HepG2 (cell line): ENCODE results near the gene DHX16. TPM values are rescaled to one million over a fixed set of nuclear protein-coding genes. Genes with fewer than 3 reads are reported as not detected.

Source experiments
- ATAC-seq: fragments of 200-7000 bp; cut with Tn5 transposase; 3 replicates; pipeline ENCODE4 v1.9.1; 2020; ENCODE audit warnings: mild to moderate bottlenecking, moderate library complexity
- BruUV-seq: library from RNA; stranded (reverse); fragments of 400-500 nt; replicated peaks from 2 replicates; lab custom pipeline; 2021; lab: Mats Ljungman, UMichigan
- CTCF ChIA-PET: fragments of 300-600 bp; formaldehyde crosslinking; extraction: SDS; loops from one replicate; lab custom pipeline; 2021; ENCODE audit warnings: low total read pairs, inconsistent platforms, low intra/inter-chr PET ratio; lab: Yijun Ruan, JAX
- POLR2A ChIA-PET: fragments of 350-600 bp; sonication (Branson Sonifier 250); formaldehyde crosslinking; loops from one replicate; lab custom pipeline; 2020; ENCODE audit warnings: antibody characterized with exemption, inconsistent platforms; lab: Yijun Ruan, JAX
- DNase-seq: peaks from one replicate; pipeline ENCODE4 v3.0.0-alpha.2; 2015; ENCODE audit warnings: low spot score
- FAIRE-seq: peaks from 3 replicates; lab custom pipeline; 2011; peaks lifted over from hg19 to GRCh38; lab: Jason Lieb, UNC
- H2AFZ ChIP-seq: one replicate; pipeline ENCODE4 v1.6.1; 2011; ENCODE audit warnings: low read length, inconsistent platforms
- H3K27ac ChIP-seq: fragments of 300-600 bp; 3 replicates; pipeline ENCODE4 v1.8.0; 2011; ENCODE audit warnings: mixed run types, mild to moderate bottlenecking, mixed read lengths, low read length, inconsistent platforms; ENCODE audit not compliant: insufficient read depth; ENCODE audit errors: extremely low read length
- H3K27me3 ChIP-seq, 2 experiments: fragments of 200-600 bp in 1 of 2; 2 replicates in 1 of 2; 3 replicates in 1 of 2; pipeline versions ENCODE4 v1.6.0 to v1.8.0; 2011; ENCODE audit warnings: low read length in 2 of 2, mild to moderate bottlenecking in 2 of 2, moderate library complexity in 2 of 2, inconsistent platforms in 1 of 2; ENCODE audit not compliant: insufficient read depth in 2 of 2, control insufficient read depth in 1 of 2
- H3K36me3 ChIP-seq, 2 experiments: fragments of 200-600 bp in 1 of 2; replicated peaks in 1 of 2; 2 replicates in 1 of 2; 3 replicates in 1 of 2; pipeline versions ENCODE4 v1.5.1 to v1.8.0; 2011; ENCODE audit warnings: low read length in 2 of 2, inconsistent platforms in 1 of 2; ENCODE audit not compliant: insufficient read depth in 2 of 2, control insufficient read depth in 1 of 2
- H3K4me1 ChIP-seq: 2 replicates; pipeline ENCODE4 v1.5.1; 2012; ENCODE audit warnings: low read length, inconsistent platforms; ENCODE audit not compliant: insufficient read depth
- H3K4me2 ChIP-seq: 2 replicates; pipeline ENCODE4 v1.6.0; 2011; ENCODE audit warnings: low read depth, low read length, inconsistent platforms
- H3K4me3 ChIP-seq, 3 experiments: fragments of 200-600 bp in 1 of 3; sonication (generic), shearing (Covaris generic) in 1 of 3; replicated peaks in 1 of 3; 2 replicates each; pipeline ENCODE4 v1.5.1; 2011 to 2016; ENCODE audit warnings: low read length in 3 of 3, inconsistent platforms in 2 of 3, low read depth in 2 of 3, mild to moderate bottlenecking in 2 of 3, control low read depth in 1 of 3, mixed read lengths in 1 of 3; ENCODE audit not compliant: insufficient read depth in 1 of 3
- H3K79me2 ChIP-seq: one replicate; pipeline ENCODE4 v1.6.1; 2011; ENCODE audit warnings: low read length, inconsistent platforms; ENCODE audit not compliant: insufficient read depth
- H3K9ac ChIP-seq: 2 replicates; pipeline ENCODE4 v1.6.0; 2011; ENCODE audit warnings: mild to moderate bottlenecking, low read depth, low read length, inconsistent platforms; ENCODE audit not compliant: insufficient read depth
- H3K9me3 ChIP-seq: 2 replicates; pipeline ENCODE4 v1.5.1; 2012; ENCODE audit warnings: mild to moderate bottlenecking, low read length
- H4K20me1 ChIP-seq: 2 replicates; pipeline ENCODE4 v1.6.0; 2011; ENCODE audit warnings: inconsistent platforms, mild to moderate bottlenecking, low read length, moderate library complexity; ENCODE audit not compliant: insufficient read depth
- CEBPG ChIP-seq: IDR thresholded peaks from 2 replicates; pipeline ENCODE4 v1.6.1; 2016
- FOXP1 ChIP-seq, 2 experiments: fragments of 450-650 bp in 1 of 2; IDR thresholded peaks; 2 replicates each; pipeline ENCODE4 v1.6.1; 2017 to 2018; ENCODE audit warnings: antibody characterized with exemption in 1 of 2
- GATAD1 ChIP-seq: IDR thresholded peaks from 2 replicates; pipeline ENCODE4 v1.6.1; 2016; ENCODE audit warnings: missing genetic modification reagents, missing compliant biosample characterization
- HNRNPH1 ChIP-seq: fragments of 200-400 bp; formaldehyde crosslinking; optimal IDR thresholded peaks from 2 replicates; pipeline ENCODE3; 2017; ENCODE audit warnings: mild to moderate bottlenecking, low read depth, low read length
- HOXA5 ChIP-seq: sonication (generic); formaldehyde crosslinking; IDR thresholded peaks from 2 replicates; pipeline ENCODE4 v1.4.0; 2020; ENCODE audit warnings: missing genetic modification reagents
- JUNB ChIP-seq: sonication (generic); formaldehyde crosslinking; IDR thresholded peaks from 2 replicates; pipeline ENCODE4 v1.8.0; 2022; ENCODE audit warnings: missing genetic modification reagents, mild to moderate bottlenecking, borderline replicate concordance
- MAFK ChIP-seq, 2 experiments: IDR thresholded peaks in 1 of 2; conservative IDR thresholded peaks in 1 of 2; 2 replicates each; pipeline ENCODE4 v1.6.1; 2011; ENCODE audit warnings: improper control_type of control experiment in 2 of 2, low read length in 2 of 2
- NFATC3 ChIP-seq: sonication (generic); formaldehyde crosslinking; IDR thresholded peaks from 2 replicates; pipeline ENCODE4 v1.5.1; 2020; ENCODE audit warnings: mild to moderate bottlenecking, missing genetic modification reagents
- POLR2A ChIP-seq, 2 experiments: IDR thresholded peaks; 2 replicates each; pipeline ENCODE4 v1.6.1; 2011; ENCODE audit warnings: low read depth in 2 of 2, low read length in 2 of 2, mild to moderate bottlenecking in 1 of 2, moderate library complexity in 1 of 2; ENCODE audit not compliant: insufficient read depth in 1 of 2
- POLR2G ChIP-seq: fragments of 200-400 bp; formaldehyde crosslinking; IDR thresholded peaks from 2 replicates; pipeline ENCODE4 v1.6.1; 2018; ENCODE audit warnings: mild to moderate bottlenecking, low read depth, low read length, moderate library complexity
- RAD51 ChIP-seq: fragments of 450-650 bp; IDR thresholded peaks from 2 replicates; pipeline ENCODE4 v1.6.1; 2016; ENCODE audit warnings: borderline replicate concordance
- RBM22 ChIP-seq: fragments of 200-400 bp; formaldehyde crosslinking; optimal IDR thresholded peaks from 2 replicates; pipeline ENCODE3; 2017; ENCODE audit warnings: mild to moderate bottlenecking, low read length, moderate library complexity
- ZBTB8A ChIP-seq: sonication (generic); formaldehyde crosslinking; IDR thresholded peaks from 2 replicates; pipeline ENCODE4 v1.4.0; 2020; ENCODE audit warnings: mild to moderate bottlenecking, low read depth, missing genetic modification reagents, borderline replicate concordance
- ZNF207 ChIP-seq: fragments of 450-650 bp; IDR thresholded peaks from 2 replicates; pipeline ENCODE4 v1.6.1; 2016; ENCODE audit warnings: antibody characterized with exemption, borderline replicate concordance
- ZNF24 ChIP-seq: fragments of 450-650 bp; IDR thresholded peaks from 2 replicates; pipeline ENCODE4 v1.6.1; 2017; ENCODE audit warnings: antibody characterized with exemption, mild to moderate bottlenecking
- ZNF256 ChIP-seq: sonication (generic); formaldehyde crosslinking; conservative IDR thresholded peaks from 2 replicates; pipeline ENCODE4 v1.4.0; 2020; ENCODE audit warnings: missing genetic modification reagents
- ZNF383 ChIP-seq: sonication (generic); formaldehyde crosslinking; IDR thresholded peaks from 2 replicates; pipeline ENCODE4 v1.4.0; 2020; ENCODE audit warnings: missing genetic modification reagents, mild to moderate bottlenecking, borderline replicate concordance
- ZNF441 ChIP-seq: sonication (generic); formaldehyde crosslinking; IDR thresholded peaks from 2 replicates; pipeline ENCODE4 v1.7.0; 2021; ENCODE audit warnings: missing genetic modification reagents, borderline replicate concordance
- ZNF670 ChIP-seq: sonication (generic); formaldehyde crosslinking; IDR thresholded peaks from 2 replicates; pipeline ENCODE4 v1.8.0; 2022; ENCODE audit warnings: mild to moderate bottlenecking, missing genetic modification reagents, borderline replicate concordance
- ZNF749 ChIP-seq: sonication (generic); formaldehyde crosslinking; IDR thresholded peaks from 2 replicates; pipeline ENCODE4 v1.8.0; 2022; ENCODE audit warnings: mild to moderate bottlenecking, missing genetic modification reagents, moderate library complexity, borderline replicate concordance
- ZNF766 ChIP-seq: sonication (generic); formaldehyde crosslinking; IDR thresholded peaks from 2 replicates; pipeline ENCODE4 v1.5.0; 2020; ENCODE audit warnings: missing genetic modification reagents, borderline replicate concordance
- ZNF788 ChIP-seq: sonication (generic); formaldehyde crosslinking; IDR thresholded peaks from 2 replicates; pipeline ENCODE4 v1.5.0; 2020; ENCODE audit warnings: mild to moderate bottlenecking, missing genetic modification reagents, borderline replicate concordance
- WGBS: methylation state at CpG from one replicate; pipeline ENCODE4 v1.1.6; 2017; ENCODE audit warnings: low lambda C conversion rate; 5-methylcytosine and 5-hydroxymethylcytosine counted together
- in situ Hi-C: cut with HindIII; loops from 2 replicates; pipeline ENCODE4 v1.10.0; 2017; ENCODE audit warnings: low pct_unique_long_range_greater_than_20kb; ENCODE audit not compliant: extremely low pct_ligation_motif_present
- intact Hi-C: fragments of 100-400 bp; cut with micrococcal nuclease; formaldehyde crosslinking; loops from one replicate; pipeline ENCODE4 v1.10.0; 2022; ENCODE audit not compliant: unreplicated experiment
- polyA plus RNA-seq, 8 experiments: library from polyadenylated mRNA; depleted of rRNA in 3 of 8; stranded (reverse) in 7 of 8; unstranded in 1 of 8; fragments of >200 nt; fragmentation: Illumina TruSeq in 4 of 8; extraction: Trizol in 4 of 8; gene quantifications; 2 replicates each; pipeline versions ENCODE4 v1.2.1 to v1.2.3, GENCODE V29; 2011 to 2016; ENCODE audit warnings: low read depth in 4 of 8, missing spikeins in 1 of 8, mixed read lengths in 1 of 8; ENCODE audit not compliant: insufficient read depth in 1 of 8
- total RNA-seq, 5 experiments: library from RNA; depleted of rRNA; stranded (reverse); fragments of >200 nt; fragmentation: Illumina TruSeq; extraction: Trizol; gene quantifications; 2 replicates each; pipeline ENCODE4 v1.2.3, GENCODE V29; 2016; ENCODE audit warnings: low read depth in 1 of 5
- TF ChIP-seq, protein P1 (sequence below): sonication (generic); formaldehyde crosslinking; IDR thresholded peaks from 2 replicates; pipeline ENCODE4 v1.5.1; 2020; ENCODE audit warnings: mild to moderate bottlenecking, missing genetic modification reagents, borderline replicate concordance

DHX16 gene
- total and polyA plus RNA-seq, 2 of the 13 experiments (the other 11 are each of a cell fraction or from before 2014, with no cell fraction given): 57.0 to 58.5 TPM

DNA sequence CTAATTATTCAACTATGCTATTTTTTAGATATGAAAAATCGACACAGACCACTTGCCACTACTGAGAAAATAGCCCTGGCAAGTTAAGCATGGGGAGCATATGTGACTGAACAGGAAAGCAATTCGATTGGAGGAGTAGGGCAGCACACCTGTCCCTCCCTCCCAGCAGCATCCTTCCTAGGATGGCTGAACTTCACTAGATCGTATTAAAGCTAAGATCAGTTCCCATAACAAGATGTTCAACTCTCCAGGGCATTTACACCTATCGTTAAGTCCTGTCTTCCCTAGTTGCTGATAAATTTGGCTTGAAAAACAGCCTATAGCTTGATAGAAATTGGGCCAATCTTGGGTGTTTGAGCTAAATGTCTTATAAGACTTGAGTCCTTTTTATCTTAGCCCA lies 62.7 kb downstream of the DHX16 start:
- in situ Hi-C loops: no loop called here
- H3K4me3 ChIP-seq: no peak overlapping the region
- TF ChIP-seq RAD51: no peak
- TF ChIP-seq HOXA5: no peak
- no peak for TF ChIP-seq ZNF441 (CRISPR knock-in tag)
- no peak for TF ChIP-seq GATAD1 (CRISPR knock-in tag)
- TF ChIP-seq, protein P1, sequence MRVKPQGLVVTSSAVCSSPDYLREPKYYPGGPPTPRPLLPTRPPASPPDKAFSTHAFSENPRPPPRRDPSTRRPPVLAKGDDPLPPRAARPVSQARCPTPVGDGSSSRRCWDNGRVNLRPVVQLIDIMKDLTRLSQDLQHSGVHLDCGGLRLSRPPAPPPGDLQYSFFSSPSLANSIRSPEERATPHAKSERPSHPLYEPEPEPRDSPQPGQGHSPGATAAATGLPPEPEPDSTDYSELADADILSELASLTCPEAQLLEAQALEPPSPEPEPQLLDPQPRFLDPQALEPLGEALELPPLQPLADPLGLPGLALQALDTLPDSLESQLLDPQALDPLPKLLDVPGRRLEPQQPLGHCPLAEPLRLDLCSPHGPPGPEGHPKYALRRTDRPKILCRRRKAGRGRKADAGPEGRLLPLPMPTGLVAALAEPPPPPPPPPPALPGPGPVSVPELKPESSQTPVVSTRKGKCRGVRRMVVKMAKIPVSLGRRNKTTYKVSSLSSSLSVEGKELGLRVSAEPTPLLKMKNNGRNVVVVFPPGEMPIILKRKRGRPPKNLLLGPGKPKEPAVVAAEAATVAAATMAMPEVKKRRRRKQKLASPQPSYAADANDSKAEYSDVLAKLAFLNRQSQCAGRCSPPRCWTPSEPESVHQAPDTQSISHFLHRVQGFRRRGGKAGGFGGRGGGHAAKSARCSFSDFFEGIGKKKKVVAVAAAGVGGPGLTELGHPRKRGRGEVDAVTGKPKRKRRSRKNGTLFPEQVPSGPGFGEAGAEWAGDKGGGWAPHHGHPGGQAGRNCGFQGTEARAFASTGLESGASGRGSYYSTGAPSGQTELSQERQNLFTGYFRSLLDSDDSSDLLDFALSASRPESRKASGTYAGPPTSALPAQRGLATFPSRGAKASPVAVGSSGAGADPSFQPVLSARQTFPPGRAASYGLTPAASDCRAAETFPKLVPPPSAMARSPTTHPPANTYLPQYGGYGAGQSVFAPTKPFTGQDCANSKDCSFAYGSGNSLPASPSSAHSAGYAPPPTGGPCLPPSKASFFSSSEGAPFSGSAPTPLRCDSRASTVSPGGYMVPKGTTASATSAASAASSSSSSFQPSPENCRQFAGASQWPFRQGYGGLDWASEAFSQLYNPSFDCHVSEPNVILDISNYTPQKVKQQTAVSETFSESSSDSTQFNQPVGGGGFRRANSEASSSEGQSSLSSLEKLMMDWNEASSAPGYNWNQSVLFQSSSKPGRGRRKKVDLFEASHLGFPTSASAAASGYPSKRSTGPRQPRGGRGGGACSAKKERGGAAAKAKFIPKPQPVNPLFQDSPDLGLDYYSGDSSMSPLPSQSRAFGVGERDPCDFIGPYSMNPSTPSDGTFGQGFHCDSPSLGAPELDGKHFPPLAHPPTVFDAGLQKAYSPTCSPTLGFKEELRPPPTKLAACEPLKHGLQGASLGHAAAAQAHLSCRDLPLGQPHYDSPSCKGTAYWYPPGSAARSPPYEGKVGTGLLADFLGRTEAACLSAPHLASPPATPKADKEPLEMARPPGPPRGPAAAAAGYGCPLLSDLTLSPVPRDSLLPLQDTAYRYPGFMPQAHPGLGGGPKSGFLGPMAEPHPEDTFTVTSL: 0 out of 2 replicates have a peak, but pooled peaks have one; percentile 1
- no peak for TF ChIP-seq CEBPG (CRISPR knock-in tag)
- TF ChIP-seq ZNF788 (CRISPR knock-in tag): no peak
- no peak for TF ChIP-seq MAFK (conservative IDR thresholded peaks at IDR 0.05 in 1 of 2, IDR thresholded peaks at IDR 0.05 in 1 of 2; ENCODE audit: low read length in 2 of 2)
- TF ChIP-seq ZNF256 (CRISPR knock-in tag): no peak
- no peak for TF ChIP-seq HNRNPH1
- TF ChIP-seq ZNF670 (CRISPR knock-in tag): no peak
- TF ChIP-seq RBM22: peak; percentile 29
- TF ChIP-seq ZNF207: no peak
- no peak for TF ChIP-seq ZNF766 (CRISPR knock-in tag)
- no peak for TF ChIP-seq JUNB
- TF ChIP-seq ZNF24: no peak
- peak; percentile 75 for TF ChIP-seq POLR2G
- TF ChIP-seq FOXP1 (IDR thresholded peaks at IDR 0.05): no peak
- TF ChIP-seq FOXP1 (CRISPR knock-in tag; IDR thresholded peaks at IDR 0.05): no peak
- TF ChIP-seq ZNF749 (CRISPR knock-in tag): no peak
- TF ChIP-seq POLR2A (IDR thresholded peaks at IDR 0.05; ENCODE audit: insufficient read depth in 1 of 2, low read depth in 2 of 2, low read length in 2 of 2): peak in 1 of 2 experiments; percentile 27; a peak in 2 of 4 replicates
- no peak for TF ChIP-seq ZNF383 (CRISPR knock-in tag)
- no peak for TF ChIP-seq NFATC3 (CRISPR knock-in tag)
- no peak for TF ChIP-seq ZBTB8A (CRISPR knock-in tag)
- TF ChIP-seq, all 625 proteins: peak for 4
- ChIA-PET POLR2A (interaction anchor here (0.8 to 1.5 kb wide), 4 partner anchors 9 to 39 kb away, joined by 3 to 14 read pairs (median 6); partner anchors contain the start of gene ABCF1), CTCF (no interaction called here)
- Histone ChIP-seq H3K9ac (no peak overlapping the region), H3K4me1 (peaks cover 22% of the 10 kb centered on the region), H3K9me3 (no peaks in the 10 kb centered on the region), H3K36me3 (peaks cover 23 to 38% of the 10 kb centered on the region in 2 experiments), H3K79me2 (peaks cover 4% of the 10 kb centered on the region), H2AFZ (no peak overlapping the region), H3K27ac (no peak overlapping the region), H3K27me3 (no peaks in the 10 kb centered on the region), H4K20me1 (peaks cover 5% of the 10 kb centered on the region), H3K4me2 (no peak overlapping the region)
- FAIRE-seq: no peak
- DNase-seq: no peak
- ATAC-seq: no peak
- intact Hi-C loops: no loop called here
- BruUV-seq: no TSS peak
- WGBS: 94% methylated on average over 4 of the region's 4 CpGs
